Neural progenitor cell (in vitro differentiated cells): ENCODE measurements around the gene TREH.

Source experiments
- EZH2phosphoT487 ChIP-seq: fragments of 200-600 bp; sonication (generic); IDR thresholded peaks from 2 replicates; pipeline ENCODE4 v1.6.1; 2017; ENCODE audit warnings: antibody characterized with exemption
- TF ChIP-seq, protein P1 (sequence below): fragments of 200-600 bp; sonication (generic); IDR thresholded peaks from 2 replicates; pipeline ENCODE4 v1.5.1; 2017; ENCODE audit warnings: antibody characterized with exemption, mild to moderate bottlenecking

DNA sequence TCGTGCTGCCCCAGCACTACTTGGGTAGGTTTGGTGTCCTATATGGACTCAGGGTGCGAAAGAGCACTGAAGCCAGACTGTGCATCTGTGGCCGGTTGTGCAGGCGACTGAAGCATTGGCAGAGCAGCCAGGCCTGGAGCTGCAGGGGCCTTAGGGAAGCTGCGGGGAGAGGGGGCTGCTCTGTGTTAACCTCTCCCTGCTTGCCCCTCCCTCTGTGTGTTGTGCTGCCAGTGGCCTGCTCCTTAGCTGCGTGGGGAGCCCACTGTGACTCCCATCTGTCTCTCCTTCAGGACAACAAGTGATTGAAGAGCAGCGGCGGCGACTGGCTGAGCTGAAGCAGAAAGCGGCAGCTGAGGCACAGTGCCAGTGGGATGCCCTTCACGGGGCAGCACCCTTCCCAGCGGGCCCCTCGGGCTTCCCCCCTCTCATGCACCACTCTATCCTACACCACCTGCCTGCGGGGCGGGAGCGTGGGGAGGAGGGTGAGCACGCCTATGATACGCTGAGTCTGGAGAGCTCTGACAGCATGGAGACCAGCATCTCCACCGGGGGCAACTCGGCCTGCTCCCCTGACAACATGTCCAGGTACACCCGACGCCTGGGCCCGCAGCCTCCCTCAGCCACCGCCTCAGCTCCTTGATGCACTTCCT, 34.3 kb downstream of the TREH start:
- TF ChIP-seq, protein P1, sequence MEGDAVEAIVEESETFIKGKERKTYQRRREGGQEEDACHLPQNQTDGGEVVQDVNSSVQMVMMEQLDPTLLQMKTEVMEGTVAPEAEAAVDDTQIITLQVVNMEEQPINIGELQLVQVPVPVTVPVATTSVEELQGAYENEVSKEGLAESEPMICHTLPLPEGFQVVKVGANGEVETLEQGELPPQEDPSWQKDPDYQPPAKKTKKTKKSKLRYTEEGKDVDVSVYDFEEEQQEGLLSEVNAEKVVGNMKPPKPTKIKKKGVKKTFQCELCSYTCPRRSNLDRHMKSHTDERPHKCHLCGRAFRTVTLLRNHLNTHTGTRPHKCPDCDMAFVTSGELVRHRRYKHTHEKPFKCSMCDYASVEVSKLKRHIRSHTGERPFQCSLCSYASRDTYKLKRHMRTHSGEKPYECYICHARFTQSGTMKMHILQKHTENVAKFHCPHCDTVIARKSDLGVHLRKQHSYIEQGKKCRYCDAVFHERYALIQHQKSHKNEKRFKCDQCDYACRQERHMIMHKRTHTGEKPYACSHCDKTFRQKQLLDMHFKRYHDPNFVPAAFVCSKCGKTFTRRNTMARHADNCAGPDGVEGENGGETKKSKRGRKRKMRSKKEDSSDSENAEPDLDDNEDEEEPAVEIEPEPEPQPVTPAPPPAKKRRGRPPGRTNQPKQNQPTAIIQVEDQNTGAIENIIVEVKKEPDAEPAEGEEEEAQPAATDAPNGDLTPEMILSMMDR, result no peak
- TF ChIP-seq EZH2phosphoT487, result no peak
